OCI-LY3 (cell line): ENCODE data around the gene FEZF1.

Experiments used
- EZH2phosphoT487 ChIP-seq: fragments of 200-600 bp; shearing (Covaris generic); IDR thresholded peaks from 2 replicates; pipeline ENCODE4 v1.6.1; 2018; ENCODE audit warnings: antibody characterized with exemption, mixed run types, low read depth
- TF ChIP-seq, protein P1 (sequence below): fragments of 200-600, 300-600 bp; sonication (generic); IDR thresholded peaks from 2 replicates; pipeline ENCODE4 v1.5.1; 2014; ENCODE audit warnings: antibody characterized with exemption, low read length, low read depth

DNA sequence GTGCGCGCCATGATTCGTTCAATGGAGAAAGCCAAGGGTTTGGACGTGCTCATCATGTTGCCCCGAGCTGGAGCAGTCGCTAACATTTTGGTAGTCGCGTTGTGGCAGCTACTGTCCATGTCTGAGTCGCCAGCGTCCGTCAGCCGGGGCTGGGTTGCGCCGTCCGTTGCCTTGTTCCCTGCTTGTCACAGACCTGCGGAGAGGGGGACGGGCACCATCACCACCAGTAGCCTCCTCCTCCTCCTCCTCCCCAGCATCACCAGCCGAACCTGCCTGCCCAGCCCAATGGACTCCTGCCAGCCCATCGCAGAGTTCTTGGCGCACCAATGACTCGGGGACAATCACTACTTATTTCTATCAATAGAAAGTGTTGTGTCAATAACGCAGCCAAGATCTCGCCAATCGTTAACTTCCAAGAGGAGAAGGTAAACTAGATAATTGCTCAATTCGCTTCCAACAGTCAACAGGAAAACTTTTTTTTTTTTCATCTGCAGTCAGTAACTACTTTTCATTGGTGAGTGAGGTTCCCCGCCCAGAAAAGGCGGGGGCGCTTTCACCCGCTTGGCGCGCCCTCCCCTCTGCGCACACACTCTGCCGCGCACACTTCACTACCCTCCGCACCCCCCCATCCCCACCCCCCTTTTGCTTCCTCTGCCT, at the start of gene FEZF1:
- TF ChIP-seq, protein P1, sequence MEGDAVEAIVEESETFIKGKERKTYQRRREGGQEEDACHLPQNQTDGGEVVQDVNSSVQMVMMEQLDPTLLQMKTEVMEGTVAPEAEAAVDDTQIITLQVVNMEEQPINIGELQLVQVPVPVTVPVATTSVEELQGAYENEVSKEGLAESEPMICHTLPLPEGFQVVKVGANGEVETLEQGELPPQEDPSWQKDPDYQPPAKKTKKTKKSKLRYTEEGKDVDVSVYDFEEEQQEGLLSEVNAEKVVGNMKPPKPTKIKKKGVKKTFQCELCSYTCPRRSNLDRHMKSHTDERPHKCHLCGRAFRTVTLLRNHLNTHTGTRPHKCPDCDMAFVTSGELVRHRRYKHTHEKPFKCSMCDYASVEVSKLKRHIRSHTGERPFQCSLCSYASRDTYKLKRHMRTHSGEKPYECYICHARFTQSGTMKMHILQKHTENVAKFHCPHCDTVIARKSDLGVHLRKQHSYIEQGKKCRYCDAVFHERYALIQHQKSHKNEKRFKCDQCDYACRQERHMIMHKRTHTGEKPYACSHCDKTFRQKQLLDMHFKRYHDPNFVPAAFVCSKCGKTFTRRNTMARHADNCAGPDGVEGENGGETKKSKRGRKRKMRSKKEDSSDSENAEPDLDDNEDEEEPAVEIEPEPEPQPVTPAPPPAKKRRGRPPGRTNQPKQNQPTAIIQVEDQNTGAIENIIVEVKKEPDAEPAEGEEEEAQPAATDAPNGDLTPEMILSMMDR = no peak
- TF ChIP-seq EZH2phosphoT487 = no peak
